ENCODE measurements around the gene RALGAPA2. TPM values are rescaled to one million over a fixed set of nuclear protein-coding genes. Genes with fewer than 3 reads are reported as not detected.

RALGAPA2 gene
- total and polyA plus RNA-seq, 10 donors, result 1.2 to 55.2 (median 29.4) TPM

- intact Hi-C loops (cut with DNase I; ENCODE audit: low total_unique reads), result no loop called here
- no peaks in the 10 kb centered on the region for H3K9me3 ChIP-seq
- peaks cover 0 to 18% (median 0%) of the 10 kb centered on the region in 6 donors for H3K36me3 ChIP-seq
- H3K27me3 ChIP-seq (replicated peaks in 1 of 7), result no peaks in the 10 kb centered on the region
- peaks cover 0 to 24% (median 10%) of the 10 kb centered on the region in 6 donors for H3K4me1 ChIP-seq
- DNase-seq, result no peak
- H3K27ac ChIP-seq, result no peak overlapping the region
- no peak overlapping the region for H3K4me3 ChIP-seq
- WGBS, 5 donors, result 80 to 92% (median 89%) methylated on average over 2 of the region's 2 CpGs
- TF ChIP-seq POLR2A (IDR thresholded peaks at IDR 0.05) (no peak), POLR2AphosphoS5 (IDR thresholded peaks at IDR 0.05) (no peak), CTCF (IDR thresholded peaks at IDR 0.05 in 8 of 11, conservative IDR thresholded peaks at IDR 0.05 in 3 of 11) (no peak)
These were observed 265.2 kb downstream of the RALGAPA2 start for GRCh38 chr20:20447196-20447595.

GRCh38 chr20:20446425-20447015 lies 265.9 kb downstream of the RALGAPA2 start:
- H3K9me3 ChIP-seq, result no peaks in the 10 kb centered on the region
- WGBS, 5 donors, result 80 to 91% (median 86%) methylated on average over 5 of the region's 5 CpGs
- peaks cover 0 to 17% (median 3%) of the 10 kb centered on the region in 6 donors for H3K4me1 ChIP-seq
- TF ChIP-seq CTCF (IDR thresholded peaks at IDR 0.05 in 8 of 11, conservative IDR thresholded peaks at IDR 0.05 in 3 of 11), result no peak
- no peak for TF ChIP-seq POLR2AphosphoS5 (IDR thresholded peaks at IDR 0.05)
- no peak for TF ChIP-seq POLR2A (IDR thresholded peaks at IDR 0.05)
- H3K27me3 ChIP-seq (replicated peaks in 1 of 7), result no peaks in the 10 kb centered on the region
- DNase-seq, result no peak
- no peak overlapping the region for H3K4me3 ChIP-seq
- intact Hi-C loops (cut with DNase I; ENCODE audit: low total_unique reads), result no loop called here
- H3K27ac ChIP-seq, result no peak overlapping the region
- peaks cover 0 to 18% (median 0%) of the 10 kb centered on the region in 6 donors for H3K36me3 ChIP-seq

- TF ChIP-seq POLR2AphosphoS5 (IDR thresholded peaks at IDR 0.05) (no peak), CTCF (IDR thresholded peaks at IDR 0.05 in 8 of 11, conservative IDR thresholded peaks at IDR 0.05 in 3 of 11) (no peak), POLR2A (IDR thresholded peaks at IDR 0.05) (no peak)
- Histone ChIP-seq H3K27me3 (replicated peaks in 1 of 7) (no peaks in the 10 kb centered on the region), H3K9me3 (no peaks in the 10 kb centered on the region), H3K4me1 (peaks cover 0 to 13% (median 2%) of the 10 kb centered on the region in 6 donors), H3K27ac (no peak overlapping the region), H3K36me3 (peaks cover 0 to 24% (median 0%) of the 10 kb centered on the region in 6 donors), H3K4me3 (no peak overlapping the region)
- no peak for DNase-seq
- intact Hi-C loops (cut with DNase I; ENCODE audit: low total_unique reads), result no loop called here
These were observed 266.4 kb downstream of the RALGAPA2 start for GRCh38 chr20:20446001-20446400.

GRCh38 chr20:20443504-20443903 lies 268.9 kb downstream of the RALGAPA2 start:
- Histone ChIP-seq H3K4me3 (no peak overlapping the region), H3K4me1 (peaks cover 0 to 19% (median 2%) of the 10 kb centered on the region in 6 donors), H3K9me3 (no peaks in the 10 kb centered on the region), H3K36me3 (peaks cover 0 to 43% (median 0%) of the 10 kb centered on the region in 6 donors), H3K27ac (no peak overlapping the region), H3K27me3 (replicated peaks in 1 of 7) (no peaks in the 10 kb centered on the region)
- no peak for DNase-seq
- intact Hi-C loops (cut with DNase I; ENCODE audit: low total_unique reads), result no loop called here
- WGBS, 5 donors, result 53 to 84% (median 66%) methylated on average over 3 to 4 of the region's 4 CpGs
- TF ChIP-seq CTCF (IDR thresholded peaks at IDR 0.05 in 8 of 11, conservative IDR thresholded peaks at IDR 0.05 in 3 of 11), result no peak
- TF ChIP-seq POLR2A (IDR thresholded peaks at IDR 0.05), result no peak
- no peak for TF ChIP-seq POLR2AphosphoS5 (IDR thresholded peaks at IDR 0.05)

Data from spleen (tissue), 11 donors.